Posterior cingulate gyrus (tissue), 11 donors: ENCODE measurements around the gene TICRR.
A peak's percentile ranks its signal among the peaks of the same experiment; 100 is the strongest.
"Not testable (repeated sequence)": the region's sequence is repeated elsewhere in the genome, so short reads cannot be mapped to it uniquely, and the experiment has no call there.

ENCODE experiments used
- DNase-seq, 10 donors: peaks; one replicate each; pipeline versions ENCODE4 v3.0.0 to v3.0.0-alpha.2; 2020 to 2021; ENCODE audit warnings: mixed read lengths in 3 of 10
- intact Hi-C: fragments of 100-400 bp; cut with DNase I; formaldehyde crosslinking; loops from one replicate; pipeline ENCODE4 v1.15.1; 2023

TICRR gene

DNA sequence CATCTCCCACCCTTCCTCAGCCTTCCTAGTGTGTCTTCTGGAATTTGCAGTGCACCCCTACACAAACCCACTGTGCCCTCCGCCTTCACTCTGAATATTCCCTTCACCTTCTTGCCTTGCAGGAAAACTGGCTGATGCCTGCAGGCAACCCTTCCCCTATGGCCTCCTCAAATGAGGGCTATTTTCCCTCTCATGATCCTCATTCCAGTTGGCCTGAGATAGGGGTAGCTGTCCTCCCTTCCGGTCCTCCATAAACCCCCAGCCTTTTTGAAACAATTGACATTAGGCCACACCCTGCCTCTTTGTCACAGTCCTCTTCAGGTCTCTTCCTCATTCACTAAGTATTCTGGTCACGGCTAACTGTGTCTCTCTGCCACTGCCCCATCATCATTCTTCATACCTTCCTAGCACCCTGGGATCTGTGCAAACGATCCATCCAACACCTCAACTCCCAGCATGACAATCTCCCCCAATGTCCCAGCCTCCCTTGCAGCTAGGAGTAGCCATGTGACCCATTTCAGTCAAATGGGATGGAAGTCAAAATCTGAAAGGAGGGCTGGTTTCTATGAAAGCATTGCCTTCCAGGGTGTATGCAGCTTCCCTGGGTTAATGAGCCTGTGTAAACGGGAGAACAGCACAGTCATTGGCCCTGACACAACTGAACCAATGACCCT lies 8.5 kb upstream of the TICRR start:
- intact Hi-C loops, result no loop called here
- DNase-seq, result no peak

- intact Hi-C loops, result no loop called here
Observed at GRCh38 chr15:89569090-89569745, 6.1 kb upstream of the TICRR start.

GRCh38 chr15:89575656-89576416 lies 567 bp downstream of the TICRR start:
- intact Hi-C loops, result no loop called here
- DNase-seq, result peak in 4 of 10 donors; percentile 16 to 79 (median 76)

More at GRCh38 chr15:89569090-89569745, 6.1 kb upstream of the TICRR start:
- DNase-seq, result no peak

- intact Hi-C loops, result no loop called here
- DNase-seq, result no peak
Observed at GRCh38 chr15:89576417-89576773, 1.1 kb downstream of the TICRR start.

GRCh38 chr15:89577776-89578115 lies 2.5 kb downstream of the TICRR start:
- intact Hi-C loops, result no loop called here

GRCh38 chr15:89578146-89578545 lies 2.9 kb downstream of the TICRR start:
- intact Hi-C loops, result no loop called here
- DNase-seq, result no peak

More at GRCh38 chr15:89577776-89578115, 2.5 kb downstream of the TICRR start:
- no peak for DNase-seq

- intact Hi-C loops, DNase-seq: not testable (repeated sequence)
Observed at GRCh38 chr15:89580747-89581146, 5.5 kb downstream of the TICRR start.

DNA sequence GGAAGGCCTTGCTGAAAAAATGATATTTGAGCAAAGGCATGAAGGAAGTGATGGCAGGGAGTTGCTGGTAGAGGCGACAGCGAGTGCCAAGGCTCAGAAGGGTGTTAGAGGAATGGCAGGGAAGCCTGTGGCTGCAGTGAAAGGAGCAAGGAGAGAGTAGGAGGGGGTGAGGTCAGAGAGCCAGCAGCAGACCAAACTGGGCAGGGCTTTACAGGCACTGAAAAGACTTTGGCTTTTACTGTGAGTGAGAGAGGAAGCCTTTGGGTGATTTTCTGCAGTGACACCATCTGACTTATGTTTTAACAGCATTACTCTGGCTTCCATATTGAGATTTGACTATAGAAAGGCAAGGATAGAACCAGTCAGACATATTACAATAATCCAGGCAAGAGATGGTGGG lies 11.4 kb downstream of the TICRR start:
- peak in 1 of 10 donors; percentile 18 for DNase-seq
- intact Hi-C loops, result no loop called here

- no peak for DNase-seq
- intact Hi-C loops, result no loop called here
Observed at GRCh38 chr15:89587955-89588354, 12.7 kb downstream of the TICRR start.

GRCh38 chr15:89591834-89592233 lies 16.6 kb downstream of the TICRR start:
- DNase-seq, result no peak
- intact Hi-C loops, result no loop called here

- intact Hi-C loops, result no loop called here
- DNase-seq, result no peak
Observed at GRCh38 chr15:89593018-89593417, 17.7 kb downstream of the TICRR start.

DNA sequence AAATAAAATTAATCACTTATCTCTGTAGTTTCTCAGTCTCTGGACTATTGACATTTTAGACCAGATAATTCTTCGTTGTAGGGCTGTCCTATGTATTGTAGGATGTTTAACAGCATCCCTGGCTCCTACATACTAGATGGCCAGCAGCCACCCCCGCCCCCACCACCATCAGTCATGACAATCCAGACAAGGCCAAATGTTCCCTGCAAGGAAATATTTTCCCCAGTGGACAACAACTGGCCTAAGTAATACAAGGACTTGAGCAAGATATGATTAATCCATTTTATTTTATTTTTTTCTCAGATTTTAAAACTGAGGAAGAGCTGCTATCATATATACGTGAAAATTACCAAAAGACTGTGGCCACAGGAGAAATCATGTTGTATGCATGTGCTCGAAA lies 23.8 kb downstream of the TICRR start:
- intact Hi-C loops, result no loop called here
- DNase-seq, result no peak

DNA sequence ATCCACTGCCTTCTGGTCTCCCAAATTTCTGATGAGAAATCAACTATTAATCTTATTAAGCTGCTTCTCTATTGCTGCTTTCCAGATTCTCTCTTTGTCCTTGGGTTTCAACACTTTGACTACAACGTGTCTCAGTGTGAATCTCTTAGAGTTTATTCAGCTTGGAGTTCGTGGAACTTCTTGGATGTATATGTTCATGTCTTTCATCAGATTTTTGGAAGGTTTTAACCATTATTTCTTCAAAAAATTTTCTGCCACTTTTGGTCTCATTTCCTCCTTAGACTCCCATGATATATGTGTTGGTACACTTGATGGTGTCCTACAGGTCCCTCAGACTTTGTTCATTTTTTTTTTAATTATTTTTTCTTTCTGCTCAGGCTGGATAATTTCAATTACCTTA lies 36.0 kb downstream of the TICRR start:
- intact Hi-C loops, result no loop called here
- DNase-seq, result no peak

- DNase-seq, result no peak
- intact Hi-C loops, result no loop called here
Observed at GRCh38 chr15:89613031-89613430, 37.8 kb downstream of the TICRR start.

- no peak for DNase-seq
- intact Hi-C loops, result no loop called here
Observed at GRCh38 chr15:89614164-89614563, 38.9 kb downstream of the TICRR start.

GRCh38 chr15:89615135-89615534 lies 39.9 kb downstream of the TICRR start:
- no peak for DNase-seq
- intact Hi-C loops, result no loop called here

- intact Hi-C loops, result no loop called here
- no peak for DNase-seq
Observed at GRCh38 chr15:89616228-89616627, 41.0 kb downstream of the TICRR start.

GRCh38 chr15:89621547-89621946 lies 46.3 kb downstream of the TICRR start:
- intact Hi-C loops, result no loop called here
- no peak for DNase-seq

DNA sequence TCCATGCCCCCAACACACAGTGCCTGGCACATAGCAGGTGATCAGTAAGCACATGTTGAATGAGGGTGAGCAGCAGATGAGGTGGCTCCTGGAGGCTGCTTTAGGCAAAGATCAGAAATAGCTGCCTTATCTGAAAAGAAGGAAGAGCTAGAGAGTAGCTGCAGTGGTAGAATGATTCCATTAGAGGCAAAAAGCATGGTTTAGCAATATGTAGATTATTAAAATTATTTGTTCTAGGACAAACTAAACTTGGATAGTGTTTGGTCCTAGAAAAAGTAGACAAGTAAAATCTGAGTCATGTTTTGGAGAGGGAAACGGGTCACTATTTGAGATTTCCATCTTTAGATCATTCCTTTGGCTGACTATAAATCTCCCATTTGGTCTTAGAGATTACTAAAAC lies 47.9 kb downstream of the TICRR start:
- intact Hi-C loops, result no loop called here
- no peak for DNase-seq

DNA sequence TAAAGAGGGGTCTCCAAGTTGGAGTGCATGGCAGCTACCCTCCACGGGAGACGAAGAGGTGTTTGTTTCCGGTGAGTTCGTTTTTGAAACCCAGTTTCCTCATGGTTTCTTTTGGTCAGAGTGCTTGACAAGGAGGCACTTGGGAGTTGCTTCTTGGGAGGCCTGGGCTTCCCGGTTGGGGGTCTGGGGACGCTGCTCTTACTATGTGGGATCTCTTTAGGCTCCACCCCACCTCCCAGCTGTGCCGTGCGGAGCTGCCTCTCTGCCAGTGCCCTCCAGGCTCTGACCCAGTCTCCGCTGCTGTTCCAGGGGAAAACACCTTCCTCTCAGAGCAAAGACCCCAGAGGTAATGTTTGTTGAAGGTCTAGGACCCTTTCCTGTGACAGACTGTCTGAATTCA lies 50.4 kb downstream of the TICRR start:
- intact Hi-C loops, result no loop called here
- peak in 1 of 10 donors; percentile 62 for DNase-seq

- intact Hi-C loops, result no loop called here
- DNase-seq, result peak in 1 of 10 donors; percentile 50
Observed at GRCh38 chr15:89627256-89627970, 52.1 kb downstream of the TICRR start.
